ENCODE results near the gene SLC45A2. TPM values are rescaled to one million over a fixed set of nuclear protein-coding genes. Genes with fewer than 3 reads are reported as not detected.

SLC45A2 gene
- total and polyA plus RNA-seq, 9 of the 15 experiments (the other 6 are each of a cell fraction or from before 2014, with no cell fraction given), result 0.03 to 0.29 (median 0.14) TPM; not detected in 4

DNA sequence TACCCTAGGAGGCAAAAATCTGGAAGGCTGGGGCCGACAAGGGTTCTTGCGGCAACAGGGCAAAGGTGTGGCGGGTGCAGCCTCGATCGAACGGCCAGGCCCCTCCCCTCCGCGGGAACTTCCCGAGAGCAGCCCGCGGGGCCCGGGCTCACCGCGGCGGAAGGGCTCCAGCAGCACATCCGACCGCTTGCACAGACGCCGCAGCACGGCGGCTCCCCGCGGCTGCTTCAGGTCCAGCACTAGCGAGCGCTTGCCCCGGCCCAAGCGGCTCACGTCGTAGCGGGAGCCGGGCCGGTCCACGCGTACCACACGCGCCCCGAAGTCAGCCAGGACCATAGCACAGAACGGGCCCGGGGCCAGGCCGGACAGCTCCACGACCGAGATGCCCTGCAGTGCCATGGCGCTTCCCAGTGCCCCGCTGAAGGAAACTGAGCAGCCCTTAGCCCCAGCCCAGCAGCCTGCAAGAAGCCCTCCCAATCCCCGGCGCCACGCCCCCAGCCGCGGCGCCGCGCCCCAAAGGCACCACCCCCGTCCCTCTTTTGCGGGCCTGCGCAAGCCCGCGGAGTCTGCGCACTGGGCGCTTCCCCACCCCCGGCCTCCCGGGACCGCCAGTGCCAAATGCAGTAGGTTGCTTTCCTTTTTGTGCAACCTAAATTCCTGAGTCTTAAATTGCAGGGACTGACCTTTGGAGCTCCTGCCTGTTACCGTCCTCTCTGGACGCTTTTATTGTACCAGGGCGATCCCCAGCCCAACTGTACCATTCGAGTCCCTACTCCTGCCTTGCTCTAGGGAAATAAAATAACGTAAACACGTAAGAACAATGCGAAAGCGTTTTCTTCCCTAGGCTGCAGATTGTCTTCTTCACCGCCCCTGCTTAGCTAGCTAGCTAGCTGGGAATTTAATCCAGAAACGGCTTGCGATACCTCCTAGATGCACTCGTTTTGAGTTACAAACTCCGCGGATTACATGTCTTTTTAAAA, 23.4 kb upstream of the SLC45A2 start, which contains the start of gene AMACR (continued):
- TF ChIP-seq, protein P1, sequence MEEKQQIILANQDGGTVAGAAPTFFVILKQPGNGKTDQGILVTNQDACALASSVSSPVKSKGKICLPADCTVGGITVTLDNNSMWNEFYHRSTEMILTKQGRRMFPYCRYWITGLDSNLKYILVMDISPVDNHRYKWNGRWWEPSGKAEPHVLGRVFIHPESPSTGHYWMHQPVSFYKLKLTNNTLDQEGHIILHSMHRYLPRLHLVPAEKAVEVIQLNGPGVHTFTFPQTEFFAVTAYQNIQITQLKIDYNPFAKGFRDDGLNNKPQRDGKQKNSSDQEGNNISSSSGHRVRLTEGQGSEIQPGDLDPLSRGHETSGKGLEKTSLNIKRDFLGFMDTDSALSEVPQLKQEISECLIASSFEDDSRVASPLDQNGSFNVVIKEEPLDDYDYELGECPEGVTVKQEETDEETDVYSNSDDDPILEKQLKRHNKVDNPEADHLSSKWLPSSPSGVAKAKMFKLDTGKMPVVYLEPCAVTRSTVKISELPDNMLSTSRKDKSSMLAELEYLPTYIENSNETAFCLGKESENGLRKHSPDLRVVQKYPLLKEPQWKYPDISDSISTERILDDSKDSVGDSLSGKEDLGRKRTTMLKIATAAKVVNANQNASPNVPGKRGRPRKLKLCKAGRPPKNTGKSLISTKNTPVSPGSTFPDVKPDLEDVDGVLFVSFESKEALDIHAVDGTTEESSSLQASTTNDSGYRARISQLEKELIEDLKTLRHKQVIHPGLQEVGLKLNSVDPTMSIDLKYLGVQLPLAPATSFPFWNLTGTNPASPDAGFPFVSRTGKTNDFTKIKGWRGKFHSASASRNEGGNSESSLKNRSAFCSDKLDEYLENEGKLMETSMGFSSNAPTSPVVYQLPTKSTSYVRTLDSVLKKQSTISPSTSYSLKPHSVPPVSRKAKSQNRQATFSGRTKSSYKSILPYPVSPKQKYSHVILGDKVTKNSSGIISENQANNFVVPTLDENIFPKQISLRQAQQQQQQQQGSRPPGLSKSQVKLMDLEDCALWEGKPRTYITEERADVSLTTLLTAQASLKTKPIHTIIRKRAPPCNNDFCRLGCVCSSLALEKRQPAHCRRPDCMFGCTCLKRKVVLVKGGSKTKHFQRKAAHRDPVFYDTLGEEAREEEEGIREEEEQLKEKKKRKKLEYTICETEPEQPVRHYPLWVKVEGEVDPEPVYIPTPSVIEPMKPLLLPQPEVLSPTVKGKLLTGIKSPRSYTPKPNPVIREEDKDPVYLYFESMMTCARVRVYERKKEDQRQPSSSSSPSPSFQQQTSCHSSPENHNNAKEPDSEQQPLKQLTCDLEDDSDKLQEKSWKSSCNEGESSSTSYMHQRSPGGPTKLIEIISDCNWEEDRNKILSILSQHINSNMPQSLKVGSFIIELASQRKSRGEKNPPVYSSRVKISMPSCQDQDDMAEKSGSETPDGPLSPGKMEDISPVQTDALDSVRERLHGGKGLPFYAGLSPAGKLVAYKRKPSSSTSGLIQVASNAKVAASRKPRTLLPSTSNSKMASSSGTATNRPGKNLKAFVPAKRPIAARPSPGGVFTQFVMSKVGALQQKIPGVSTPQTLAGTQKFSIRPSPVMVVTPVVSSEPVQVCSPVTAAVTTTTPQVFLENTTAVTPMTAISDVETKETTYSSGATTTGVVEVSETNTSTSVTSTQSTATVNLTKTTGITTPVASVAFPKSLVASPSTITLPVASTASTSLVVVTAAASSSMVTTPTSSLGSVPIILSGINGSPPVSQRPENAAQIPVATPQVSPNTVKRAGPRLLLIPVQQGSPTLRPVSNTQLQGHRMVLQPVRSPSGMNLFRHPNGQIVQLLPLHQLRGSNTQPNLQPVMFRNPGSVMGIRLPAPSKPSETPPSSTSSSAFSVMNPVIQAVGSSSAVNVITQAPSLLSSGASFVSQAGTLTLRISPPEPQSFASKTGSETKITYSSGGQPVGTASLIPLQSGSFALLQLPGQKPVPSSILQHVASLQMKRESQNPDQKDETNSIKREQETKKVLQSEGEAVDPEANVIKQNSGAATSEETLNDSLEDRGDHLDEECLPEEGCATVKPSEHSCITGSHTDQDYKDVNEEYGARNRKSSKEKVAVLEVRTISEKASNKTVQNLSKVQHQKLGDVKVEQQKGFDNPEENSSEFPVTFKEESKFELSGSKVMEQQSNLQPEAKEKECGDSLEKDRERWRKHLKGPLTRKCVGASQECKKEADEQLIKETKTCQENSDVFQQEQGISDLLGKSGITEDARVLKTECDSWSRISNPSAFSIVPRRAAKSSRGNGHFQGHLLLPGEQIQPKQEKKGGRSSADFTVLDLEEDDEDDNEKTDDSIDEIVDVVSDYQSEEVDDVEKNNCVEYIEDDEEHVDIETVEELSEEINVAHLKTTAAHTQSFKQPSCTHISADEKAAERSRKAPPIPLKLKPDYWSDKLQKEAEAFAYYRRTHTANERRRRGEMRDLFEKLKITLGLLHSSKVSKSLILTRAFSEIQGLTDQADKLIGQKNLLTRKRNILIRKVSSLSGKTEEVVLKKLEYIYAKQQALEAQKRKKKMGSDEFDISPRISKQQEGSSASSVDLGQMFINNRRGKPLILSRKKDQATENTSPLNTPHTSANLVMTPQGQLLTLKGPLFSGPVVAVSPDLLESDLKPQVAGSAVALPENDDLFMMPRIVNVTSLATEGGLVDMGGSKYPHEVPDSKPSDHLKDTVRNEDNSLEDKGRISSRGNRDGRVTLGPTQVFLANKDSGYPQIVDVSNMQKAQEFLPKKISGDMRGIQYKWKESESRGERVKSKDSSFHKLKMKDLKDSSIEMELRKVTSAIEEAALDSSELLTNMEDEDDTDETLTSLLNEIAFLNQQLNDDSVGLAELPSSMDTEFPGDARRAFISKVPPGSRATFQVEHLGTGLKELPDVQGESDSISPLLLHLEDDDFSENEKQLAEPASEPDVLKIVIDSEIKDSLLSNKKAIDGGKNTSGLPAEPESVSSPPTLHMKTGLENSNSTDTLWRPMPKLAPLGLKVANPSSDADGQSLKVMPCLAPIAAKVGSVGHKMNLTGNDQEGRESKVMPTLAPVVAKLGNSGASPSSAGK (IDR thresholded peaks at IDR 0.05), result peak; percentile 94
- peak; percentile 32 for TF ChIP-seq POU5F1 (IDR thresholded peaks at IDR 0.05; ENCODE audit: borderline replicate concordance, low read depth, low read length, partially characterized antibody)
- TF ChIP-seq, protein P2, sequence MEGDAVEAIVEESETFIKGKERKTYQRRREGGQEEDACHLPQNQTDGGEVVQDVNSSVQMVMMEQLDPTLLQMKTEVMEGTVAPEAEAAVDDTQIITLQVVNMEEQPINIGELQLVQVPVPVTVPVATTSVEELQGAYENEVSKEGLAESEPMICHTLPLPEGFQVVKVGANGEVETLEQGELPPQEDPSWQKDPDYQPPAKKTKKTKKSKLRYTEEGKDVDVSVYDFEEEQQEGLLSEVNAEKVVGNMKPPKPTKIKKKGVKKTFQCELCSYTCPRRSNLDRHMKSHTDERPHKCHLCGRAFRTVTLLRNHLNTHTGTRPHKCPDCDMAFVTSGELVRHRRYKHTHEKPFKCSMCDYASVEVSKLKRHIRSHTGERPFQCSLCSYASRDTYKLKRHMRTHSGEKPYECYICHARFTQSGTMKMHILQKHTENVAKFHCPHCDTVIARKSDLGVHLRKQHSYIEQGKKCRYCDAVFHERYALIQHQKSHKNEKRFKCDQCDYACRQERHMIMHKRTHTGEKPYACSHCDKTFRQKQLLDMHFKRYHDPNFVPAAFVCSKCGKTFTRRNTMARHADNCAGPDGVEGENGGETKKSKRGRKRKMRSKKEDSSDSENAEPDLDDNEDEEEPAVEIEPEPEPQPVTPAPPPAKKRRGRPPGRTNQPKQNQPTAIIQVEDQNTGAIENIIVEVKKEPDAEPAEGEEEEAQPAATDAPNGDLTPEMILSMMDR (IDR thresholded peaks at IDR 0.05 in 2 of 3, conservative IDR thresholded peaks at IDR 0.05 in 1 of 3; ENCODE audit: insufficient read depth in 2 of 3, low read depth in 1 of 3, low read length in 3 of 3), result peak in 2 of 3 experiments; percentile 15 to 28; a peak in 2 of 6 replicates
- TF ChIP-seq TCF7 (IDR thresholded peaks at IDR 0.05; ENCODE audit: borderline replicate concordance), result no peak
- no peak for TF ChIP-seq KLF10 (CRISPR knock-in tag; IDR thresholded peaks at IDR 0.05)
- TF ChIP-seq PHF20 (IDR thresholded peaks at IDR 0.05; ENCODE audit: partially characterized antibody), result peak; percentile 69
- no peak for TF ChIP-seq ZZZ3 (IDR thresholded peaks at IDR 0.05)
- TF ChIP-seq, protein P3, sequence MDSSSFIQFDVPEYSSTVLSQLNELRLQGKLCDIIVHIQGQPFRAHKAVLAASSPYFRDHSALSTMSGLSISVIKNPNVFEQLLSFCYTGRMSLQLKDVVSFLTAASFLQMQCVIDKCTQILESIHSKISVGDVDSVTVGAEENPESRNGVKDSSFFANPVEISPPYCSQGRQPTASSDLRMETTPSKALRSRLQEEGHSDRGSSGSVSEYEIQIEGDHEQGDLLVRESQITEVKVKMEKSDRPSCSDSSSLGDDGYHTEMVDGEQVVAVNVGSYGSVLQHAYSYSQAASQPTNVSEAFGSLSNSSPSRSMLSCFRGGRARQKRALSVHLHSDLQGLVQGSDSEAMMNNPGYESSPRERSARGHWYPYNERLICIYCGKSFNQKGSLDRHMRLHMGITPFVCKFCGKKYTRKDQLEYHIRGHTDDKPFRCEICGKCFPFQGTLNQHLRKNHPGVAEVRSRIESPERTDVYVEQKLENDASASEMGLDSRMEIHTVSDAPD (CRISPR knock-in tag; IDR thresholded peaks at IDR 0.05), result no peak
- no peak for TF ChIP-seq YY1 (IDR thresholded peaks at IDR 0.05; ENCODE audit: borderline replicate concordance in 1 of 3, control insufficient read depth in 1 of 3, extremely low read depth in 1 of 3, insufficient read depth in 3 of 3, insufficient read length in 1 of 3, insufficient replicate concordance in 2 of 3, low read depth in 1 of 3, low read length in 2 of 3)
- no peak for TF ChIP-seq DDX20 (tag; IDR thresholded peaks at IDR 0.05; ENCODE audit: low read depth)

Measured in K562 (cell line).